NCI-H1092 treated with DMSO at 0.1 percent for 48 hours (cell line): ENCODE measurements around the gene COX14.
"Not testable (repeated sequence)": the region's sequence is repeated elsewhere in the genome, so short reads cannot be mapped to it uniquely, and the experiment has no call there.

Source experiments
- DNase-seq: peaks from one replicate; lab custom pipeline; 2025; lab: John Stamatoyannopoulos, UW

Gene COX14

GRCh38 chr12:50107416-50108268 is 4.4 kb upstream of the COX14 start:
- no peak for DNase-seq

GRCh38 chr12:50109319-50109718 is 2.7 kb upstream of the COX14 start:
- DNase-seq, result no peak

GRCh38 chr12:50110127-50110761 is 1.8 kb upstream of the COX14 start:
- DNase-seq, result no peak

GRCh38 chr12:50110762-50111351 is 1.2 kb upstream of the COX14 start:
- no peak for DNase-seq

GRCh38 chr12:50111395-50111692 is 692 bp upstream of the COX14 start:
- DNase-seq, result no peak

- DNase-seq, result peak; percentile 73
Observed at GRCh38 chr12:50112456-50113218, 601 bp downstream of the COX14 start.

GRCh38 chr12:50117057-50117622 is 5.1 kb downstream of the COX14 start:
- no peak for DNase-seq

GRCh38 chr12:50119387-50119786 is 7.4 kb downstream of the COX14 start:
- DNase-seq, result no peak

- DNase-seq, result no peak
Observed at GRCh38 chr12:50120521-50120920, 8.5 kb downstream of the COX14 start.

- no peak for DNase-seq
Observed at GRCh38 chr12:50120953-50121352, 8.9 kb downstream of the COX14 start.

- no peak for DNase-seq
Observed at GRCh38 chr12:50121641-50122040, 9.6 kb downstream of the COX14 start.

- DNase-seq, result no peak
Observed at GRCh38 chr12:50123203-50123602, 11.2 kb downstream of the COX14 start.

GRCh38 chr12:50127546-50127945 is 15.5 kb downstream of the COX14 start:
- no peak for DNase-seq

- no peak for DNase-seq
Observed at GRCh38 chr12:50129290-50129689, 17.3 kb downstream of the COX14 start.

- no peak for DNase-seq
Observed at GRCh38 chr12:50132505-50133135, 20.6 kb downstream of the COX14 start.

- no peak for DNase-seq
Observed at GRCh38 chr12:50142993-50143392, 31.0 kb downstream of the COX14 start.

GRCh38 chr12:50145439-50145838 is 33.4 kb downstream of the COX14 start:
- no peak for DNase-seq

- no peak for DNase-seq
Observed at GRCh38 chr12:50147281-50147680, 35.2 kb downstream of the COX14 start.

GRCh38 chr12:50148011-50148410 is 36.0 kb downstream of the COX14 start:
- not testable (repeated sequence) for DNase-seq

GRCh38 chr12:50149311-50149710 is 37.3 kb downstream of the COX14 start:
- no peak for DNase-seq

GRCh38 chr12:50151047-50151687 is 39.1 kb downstream of the COX14 start:
- no peak for DNase-seq
